GM18951 (cell line): Measurements from ENCODE around the gene TUB.

Experiments
- POLR2A ChIP-seq: IDR thresholded peaks from 4 replicates; pipeline ENCODE4 v1.6.1; 2011; ENCODE audit warnings: mild to moderate bottlenecking; ENCODE audit not compliant: insufficient read length, insufficient read depth; ENCODE audit errors: extremely low read depth
- in situ Hi-C: fragments of 300-500 bp; cut with MboI; formaldehyde crosslinking; loops from one replicate; pipeline ENCODE4 v1.12.0; 2022; ENCODE audit warnings: low sequenced_read_pairs, mixed read lengths, inconsistent platforms; ENCODE audit not compliant: unreplicated experiment

The TUB gene

GRCh38 chr11:8056810-8057463 lies 24.1 kb upstream of the TUB start:
- TF ChIP-seq POLR2A = no peak
- in situ Hi-C loops = no loop called here

GRCh38 chr11:8058216-8058615 lies 22.8 kb upstream of the TUB start:
- TF ChIP-seq POLR2A = no peak
- in situ Hi-C loops = no loop called here

GRCh38 chr11:8059030-8059429 lies 22.0 kb upstream of the TUB start:
- in situ Hi-C loops = no loop called here
- no peak for TF ChIP-seq POLR2A

GRCh38 chr11:8059571-8060011 lies 21.4 kb upstream of the TUB start:
- TF ChIP-seq POLR2A = no peak
- in situ Hi-C loops = no loop called here

- no peak for TF ChIP-seq POLR2A
- in situ Hi-C loops = no loop called here
Measured at GRCh38 chr11:8060146-8060719, 20.8 kb upstream of the TUB start.

GRCh38 chr11:8060801-8061554 lies 20.0 kb upstream of the TUB start:
- TF ChIP-seq POLR2A = no peak
- in situ Hi-C loops = no loop called here

- no peak for TF ChIP-seq POLR2A
- in situ Hi-C loops = no loop called here
Measured at GRCh38 chr11:8061555-8062428, 19.2 kb upstream of the TUB start.

- TF ChIP-seq POLR2A = no peak
- in situ Hi-C loops = no loop called here
Measured at GRCh38 chr11:8062781-8063257, 18.2 kb upstream of the TUB start.

GRCh38 chr11:8063324-8063723 lies 17.7 kb upstream of the TUB start:
- in situ Hi-C loops = no loop called here
- no peak for TF ChIP-seq POLR2A

GRCh38 chr11:8065031-8065430 lies 16.0 kb upstream of the TUB start:
- no peak for TF ChIP-seq POLR2A
- in situ Hi-C loops = no loop called here

GRCh38 chr11:8066036-8066910 lies 14.7 kb upstream of the TUB start:
- TF ChIP-seq POLR2A = no peak
- in situ Hi-C loops = no loop called here

- TF ChIP-seq POLR2A = no peak
- in situ Hi-C loops = no loop called here
Measured at GRCh38 chr11:8066911-8067455, 14.0 kb upstream of the TUB start.
